K562 (cell line): ENCODE measurements around the gene SH3BGRL3. TPM values are rescaled to one million over a fixed set of nuclear protein-coding genes. Genes with fewer than 3 reads are reported as not detected.

Experiments
- ATAC-seq: fragments of 200-7000 bp; cut with Tn5 transposase; 3 replicates; pipeline ENCODE4 v1.9.1; 2020; ENCODE audit warnings: moderate library complexity
- BruUV-seq: library from RNA; stranded (reverse); fragments of 400-500 nt; replicated peaks from 2 replicates; lab custom pipeline; 2021; lab: Mats Ljungman, UMichigan
- CTCF ChIA-PET: fragments of 300-600 bp; formaldehyde crosslinking; extraction: SDS; loops from one replicate; lab custom pipeline; 2021; ENCODE audit warnings: low intra/inter-chr PET ratio; lab: Yijun Ruan, JAX
- POLR2A ChIA-PET: fragments of 300-600, 350-650 bp; sonication (Branson Sonifier 250); formaldehyde crosslinking; extraction: SDS; loops from one replicate; lab custom pipeline; 2021; ENCODE audit warnings: antibody characterized with exemption, inconsistent platforms; lab: Yijun Ruan, JAX
- DNase-seq, 4 experiments: peaks; one replicate each; pipeline versions ENCODE4 v3.0.0 to v3.0.0-alpha.2; 2011 to 2018; ENCODE audit warnings: low spot score in 3 of 4, mixed read lengths in 3 of 4; ENCODE audit errors: extremely low read depth in 1 of 4
- FAIRE-seq: peaks from 2 replicates; lab custom pipeline; 2011; peaks lifted over from hg19 to GRCh38; lab: Jason Lieb, UNC
- H2AFZ ChIP-seq: 2 replicates; pipeline ENCODE4 v1.6.0; 2011; ENCODE audit warnings: low read depth, low read length, control low read depth, inconsistent platforms
- H3K27ac ChIP-seq: fragments of 200-600 bp; 3 replicates; pipeline ENCODE4 v1.8.0; 2011; ENCODE audit warnings: low read depth, mild to moderate bottlenecking, control low read depth, inconsistent platforms, low read length, moderate library complexity, mixed read lengths; ENCODE audit errors: extremely low read depth
- H3K27me3 ChIP-seq, 2 experiments: fragments of 300-600 bp in 1 of 2; 2 replicates in 1 of 2; 3 replicates in 1 of 2; pipeline versions ENCODE4 v1.6.0 to v1.8.0; 2011; ENCODE audit warnings: inconsistent platforms in 2 of 2, low read length in 2 of 2, mild to moderate bottlenecking in 1 of 2, mixed read lengths in 1 of 2, moderate library complexity in 1 of 2; ENCODE audit not compliant: control insufficient read depth in 2 of 2, insufficient read depth in 2 of 2
- H3K36me3 ChIP-seq: fragments of 300-600 bp; 3 replicates; pipeline ENCODE4 v1.8.0; 2011; ENCODE audit warnings: mild to moderate bottlenecking, low read length, inconsistent platforms; ENCODE audit not compliant: control insufficient read depth, insufficient read depth
- H3K4me1 ChIP-seq, 2 experiments: fragments of 200-600 bp in 1 of 2; replicated peaks in 1 of 2; 2 replicates in 1 of 2; 3 replicates in 1 of 2; pipeline versions ENCODE4 v1.5.1 to v1.8.0; 2011; ENCODE audit warnings: inconsistent platforms in 2 of 2, low read length in 2 of 2, mild to moderate bottlenecking in 1 of 2, mixed read lengths in 1 of 2, moderate library complexity in 1 of 2; ENCODE audit not compliant: control insufficient read depth in 2 of 2, insufficient read depth in 2 of 2
- H3K4me2 ChIP-seq: 2 replicates; pipeline ENCODE4 v1.6.1; 2011; ENCODE audit warnings: low read length, control low read depth, inconsistent platforms, mixed read lengths; ENCODE audit not compliant: insufficient read depth
- H3K4me3 ChIP-seq: fragments of 200-600 bp; sonication (generic), shearing (Covaris generic); 2 replicates; pipeline ENCODE4 v1.5.1; 2016; ENCODE audit warnings: control low read depth, inconsistent platforms
- H3K79me2 ChIP-seq: fragments of 200-600 bp; 3 replicates; pipeline ENCODE4 v1.8.0; 2011; ENCODE audit warnings: low read length, inconsistent platforms; ENCODE audit not compliant: control insufficient read depth, insufficient read depth
- H3K9ac ChIP-seq, 2 experiments: 2 replicates each; pipeline versions ENCODE4 v1.6.0 to v1.6.1; 2011; ENCODE audit warnings: low read depth in 2 of 2, low read length in 2 of 2, control low read depth in 1 of 2, inconsistent platforms in 1 of 2, mild to moderate bottlenecking in 1 of 2, mixed read lengths in 1 of 2; ENCODE audit not compliant: insufficient read depth in 1 of 2
- H3K9me1 ChIP-seq: one replicate; pipeline ENCODE4 v1.6.0; 2011; ENCODE audit warnings: inconsistent platforms, mild to moderate bottlenecking, low read length, moderate library complexity; ENCODE audit not compliant: control insufficient read depth, insufficient read depth
- H3K9me3 ChIP-seq: replicated peaks from 2 replicates; pipeline ENCODE4 v1.5.1; 2011; ENCODE audit warnings: low read depth, low read length, inconsistent platforms; ENCODE audit not compliant: control insufficient read depth, insufficient read depth
- H4K20me1 ChIP-seq: replicated peaks from 2 replicates; pipeline ENCODE4 v1.6.1; 2011; ENCODE audit warnings: low read length, inconsistent platforms, mixed read lengths; ENCODE audit not compliant: control insufficient read depth, insufficient read depth
- EP300 ChIP-seq: IDR thresholded peaks from 2 replicates; pipeline ENCODE4 v1.6.1; 2012; ENCODE audit warnings: low read length, improper control_type of control experiment
- POLR2G ChIP-seq: fragments of 200-400 bp; formaldehyde crosslinking; IDR thresholded peaks from 2 replicates; pipeline ENCODE4 v1.6.1; 2017; ENCODE audit warnings: low read depth, mild to moderate bottlenecking, antibody characterized with exemption, low read length, moderate library complexity
- RBFOX2 ChIP-seq: fragments of 200-400 bp; formaldehyde crosslinking; IDR thresholded peaks from 2 replicates; pipeline ENCODE4 v1.6.1; 2017; ENCODE audit warnings: low read depth, mild to moderate bottlenecking, low read length, moderate library complexity
- USF2 ChIP-seq: sonication (generic); formaldehyde crosslinking; IDR thresholded peaks from 2 replicates; pipeline ENCODE4 v1.5.0; 2020; ENCODE audit warnings: missing genetic modification reagents
- WGBS: fragments of 100-300 bp; shearing (Covaris generic); methylation state at CpG from one replicate; pipeline ENCODE4 v1.1.6; 2016; ENCODE audit warnings: low coverage, mixed read lengths; ENCODE audit not compliant: insufficient coverage; ENCODE audit errors: missing lambda C conversion rate; 5-methylcytosine and 5-hydroxymethylcytosine counted together
- in situ Hi-C: fragments of 300-500 bp; cut with MboI; formaldehyde crosslinking; loops from 4 replicates; pipeline ENCODE4 v1.15.0; 2018; ENCODE audit warnings: inconsistent platforms, mixed read lengths
- intact Hi-C: fragments of 100-400 bp; cut with micrococcal nuclease; formaldehyde crosslinking; loops from 2 replicates; pipeline ENCODE4 v1.14.2; 2022
- polyA plus RNA-seq, 8 experiments: library from polyadenylated mRNA; depleted of rRNA in 4 of 8; stranded (reverse) in 5 of 8; unstranded in 3 of 8; fragments of >200 nt; fragmentation: Nextera tagmentation in 2 of 8; fragmentation: Illumina TruSeq in 1 of 8; extraction: Ambion mirVana in 2 of 8; extraction: Trizol in 1 of 8; gene quantifications; 2 replicates each; pipeline versions ENCODE4 v1.2.1 to v1.2.3, GENCODE V29; 2011 to 2014; ENCODE audit warnings: inconsistent platforms in 1 of 8, missing spikeins in 1 of 8
- total RNA-seq, 7 experiments: library from RNA; depleted of rRNA in 6 of 7; stranded (reverse); fragments of >200 nt in 6 of 7; fragmentation: Illumina TruSeq in 2 of 7; extraction: Trizol in 2 of 7; gene quantifications; 2 replicates each; pipeline versions ENCODE4 v1.2.1 to v1.2.3, GENCODE V29; 2011 to 2021; ENCODE audit warnings: low replicate concordance in 1 of 7

SH3BGRL3 gene
- total and polyA plus RNA-seq, 9 of the 15 experiments (the other 6 are each of a cell fraction or from before 2014, with no cell fraction given): 30.3 to 140 (median 54.2) TPM

GRCh38 chr1:26322042-26322331 is 42.1 kb downstream of the SH3BGRL3 start:
- TF ChIP-seq USF2: 0 out of 2 replicates have a peak, but pooled peaks have one; percentile 24
- 0 out of 2 replicates have a peak, but pooled peaks have one; percentile 27 for TF ChIP-seq RBFOX2
- no peak for TF ChIP-seq EP300
- TF ChIP-seq POLR2G: 0 out of 2 replicates have a peak, but pooled peaks have one; percentile 30
- intact Hi-C loops: loop anchor here (5.0 kb wide), 1 partner anchor 210 kb away; the partner anchor contains the start of gene PDIK1L
- H3K4me2 ChIP-seq: no peak overlapping the region
- no peaks in the 10 kb centered on the region for H3K27me3 ChIP-seq
- no peak overlapping the region for H3K27ac ChIP-seq
- H3K79me2 ChIP-seq: peaks cover 2% of the 10 kb centered on the region; the same call in 1 of the 3 replicates
- WGBS: 31% methylated on average over 10 of the region's 10 CpGs
- H3K9ac ChIP-seq: peak overlapping the region in 1 of 2 experiments; percentile 65; a peak in 2 of 4 replicates
- in situ Hi-C loops: loop anchor here (5.0 kb wide), 1 partner anchor 35 kb away; no protein-coding TSS in a partner anchor
- FAIRE-seq (no peak), DNase-seq (no peak), ATAC-seq (no peak)
- BruUV-seq: no TSS peak
- ChIA-PET POLR2A (interaction anchor here (0.6 to 2.8 kb wide), 10 partner anchors 9 to 294 kb away, joined by 3 to 19 read pairs (median 4); partner anchors contain the start of gene SH3BGRL3), CTCF (interaction anchor here (0.5 to 4.4 kb wide), 6 partner anchors 36 to 216 kb away, joined by 3 to 31 read pairs (median 6); no protein-coding TSS in a partner anchor)
- H3K4me3 ChIP-seq: no peak overlapping the region
- H3K9me1 ChIP-seq: no peaks in the 10 kb centered on the region
- peaks cover 34 to 47% of the 10 kb centered on the region in 2 experiments for H3K4me1 ChIP-seq
- H3K9me3 ChIP-seq: no peaks in the 10 kb centered on the region
- H4K20me1 ChIP-seq: no peaks in the 10 kb centered on the region
- peaks cover 19% of the 10 kb centered on the region; the same call in 2 of the 3 replicates for H3K36me3 ChIP-seq
- H2AFZ ChIP-seq: no peak overlapping the region
